Ammon's horn (tissue), 1 donor: ENCODE measurements around the gene IGF1R.
A peak's percentile ranks its signal among the peaks of the same experiment; 100 is the strongest.

ENCODE experiments used
- DNase-seq: peaks from one replicate; pipeline ENCODE4 v3.0.0-alpha.2; 2016; ENCODE audit warnings: low spot score

The IGF1R gene

GRCh38 chr15:98746375-98747155, 98.2 kb downstream of the IGF1R start:
- DNase-seq, result no peak

GRCh38 chr15:98751767-98752166, 103.4 kb downstream of the IGF1R start:
- DNase-seq, result no peak

- peak; percentile 24 for DNase-seq
These were observed 105.7 kb downstream of the IGF1R start for GRCh38 chr15:98753726-98754656.

GRCh38 chr15:98754657-98755022, 106.3 kb downstream of the IGF1R start:
- no peak for DNase-seq

- no peak for DNase-seq
These were observed 106.8 kb downstream of the IGF1R start for GRCh38 chr15:98755138-98755537.

- no peak for DNase-seq
These were observed 107.4 kb downstream of the IGF1R start for GRCh38 chr15:98755781-98756180.

GRCh38 chr15:98758224-98758623, 109.9 kb downstream of the IGF1R start:
- no peak for DNase-seq

- no peak for DNase-seq
These were observed 110.9 kb downstream of the IGF1R start for GRCh38 chr15:98759277-98759676.

- DNase-seq, result no peak
These were observed 111.9 kb downstream of the IGF1R start for GRCh38 chr15:98760112-98760826.

GRCh38 chr15:98760975-98761374, 112.6 kb downstream of the IGF1R start:
- no peak for DNase-seq

GRCh38 chr15:98763179-98763578, 114.8 kb downstream of the IGF1R start:
- no peak for DNase-seq

- DNase-seq, result no peak
These were observed 116.0 kb downstream of the IGF1R start for GRCh38 chr15:98764291-98764690.

- no peak for DNase-seq
These were observed 117.3 kb downstream of the IGF1R start for GRCh38 chr15:98765610-98766009.

GRCh38 chr15:98767692-98768091, 119.4 kb downstream of the IGF1R start:
- DNase-seq, result no peak

- DNase-seq, result no peak
These were observed 121.5 kb downstream of the IGF1R start for GRCh38 chr15:98769867-98770266.

- DNase-seq, result no peak
These were observed 122.6 kb downstream of the IGF1R start for GRCh38 chr15:98770984-98771383.

- DNase-seq, result no peak
These were observed 123.2 kb downstream of the IGF1R start for GRCh38 chr15:98771541-98771940.

- DNase-seq, result no peak
These were observed 124.6 kb downstream of the IGF1R start for GRCh38 chr15:98772895-98773294.

- DNase-seq, result no peak
These were observed 125.3 kb downstream of the IGF1R start for GRCh38 chr15:98773616-98774015.

GRCh38 chr15:98774756-98775497, 126.6 kb downstream of the IGF1R start:
- no peak for DNase-seq

- no peak for DNase-seq
These were observed 127.3 kb downstream of the IGF1R start for GRCh38 chr15:98775498-98776230.
